ENCODE data around the gene SREK1IP1.

GRCh38 chr5:64789457-64789856 is 21.0 kb upstream of the SREK1IP1 start:
- TF ChIP-seq EZH2 (IDR thresholded peaks at IDR 0.05; ENCODE audit: insufficient read depth, poor library complexity, severe bottlenecking) = no peak
- no peak for TF ChIP-seq EZH2phosphoT487 (IDR thresholded peaks at IDR 0.05; ENCODE audit: insufficient read depth, low read depth)
